NCI-H82 (cell line): ENCODE results near the gene ZNF74.
"Not testable (repeated sequence)": the region's sequence is repeated elsewhere in the genome, so short reads cannot be mapped to it uniquely, and the experiment has no call there.

Experiments used
- DNase-seq: peaks from one replicate; lab custom pipeline; 2025; lab: John Stamatoyannopoulos, UW

The ZNF74 gene

GRCh38 chr22:20446383-20446970 is 52.5 kb downstream of the ZNF74 start:
- no peak for DNase-seq

GRCh38 chr22:20448630-20449029 is 54.7 kb downstream of the ZNF74 start:
- no peak for DNase-seq

- no peak for DNase-seq
These were observed 56.0 kb downstream of the ZNF74 start for GRCh38 chr22:20449819-20450550.

GRCh38 chr22:20450551-20450906 is 56.6 kb downstream of the ZNF74 start:
- no peak for DNase-seq

GRCh38 chr22:20451129-20451778 is 57.3 kb downstream of the ZNF74 start:
- not testable (repeated sequence) for DNase-seq

- no peak for DNase-seq
These were observed 58.0 kb downstream of the ZNF74 start for GRCh38 chr22:20451920-20452319.

GRCh38 chr22:20453222-20453621 is 59.3 kb downstream of the ZNF74 start:
- DNase-seq = no peak

- no peak for DNase-seq
These were observed 61.7 kb downstream of the ZNF74 start for GRCh38 chr22:20455709-20456063.

- peak; percentile 89 for DNase-seq
These were observed 62.2 kb downstream of the ZNF74 start for GRCh38 chr22:20456064-20456721.

GRCh38 chr22:20456722-20457076 is 62.7 kb downstream of the ZNF74 start:
- DNase-seq = no peak

GRCh38 chr22:20457506-20458240 is 63.7 kb downstream of the ZNF74 start:
- no peak for DNase-seq
